HEK293 (cell line): Measurements from ENCODE around the gene FBXO40.

Experiments used
- CTCF ChIA-PET: fragments of 350-600 bp; formaldehyde crosslinking; extraction: SDS; loops from one replicate; lab custom pipeline; 2021; ENCODE audit warnings: antibody characterized with exemption; lab: Yijun Ruan, JAX
- POLR2A ChIA-PET: fragments of 300-600 bp; formaldehyde crosslinking; extraction: SDS; loops from one replicate; lab custom pipeline; 2020; ENCODE audit warnings: antibody characterized with exemption, inconsistent platforms; lab: Yijun Ruan, JAX
- H3K27ac ChIP-seq: fragments of 200-500 bp; sonication (Bioruptor generic); 2 replicates; pipeline ENCODE4 v1.5.1; 2014; ENCODE audit warnings: low read depth, low read length, control low read depth, inconsistent platforms; ENCODE audit errors: extremely low read depth
- H3K36me3 ChIP-seq, 2 experiments: fragments of 200-500 bp in 1 of 2; sonication (Bioruptor generic) in 1 of 2; 1 replicate in 1 of 2; 2 replicates in 1 of 2; pipeline ENCODE4 v1.5.1; 2014 to 2017; ENCODE audit warnings: inconsistent platforms in 2 of 2, low read length in 2 of 2; ENCODE audit not compliant: control insufficient read depth in 2 of 2, insufficient read depth in 1 of 2
- H3K4me1 ChIP-seq: fragments of 200-500 bp; sonication (Bioruptor generic); 2 replicates; pipeline ENCODE4 v1.5.1; 2014; ENCODE audit warnings: mild to moderate bottlenecking, low read length, inconsistent platforms; ENCODE audit not compliant: control insufficient read depth, insufficient read depth
- H3K4me3 ChIP-seq: 2 replicates; pipeline ENCODE4 v1.5.1; 2011; ENCODE audit warnings: low read depth, mild to moderate bottlenecking, control low read depth, low read length, moderate library complexity
- H3K9me3 ChIP-seq: fragments of 200-500 bp; sonication (Bioruptor generic); 2 replicates; pipeline ENCODE4 v1.5.1; 2014; ENCODE audit warnings: low read depth, low read length, inconsistent platforms; ENCODE audit not compliant: control insufficient read depth, insufficient read depth
- BCL11B ChIP-seq: fragments of 450-650 bp; formaldehyde crosslinking; IDR thresholded peaks from 2 replicates; pipeline ENCODE4 v1.5.1; 2016; ENCODE audit warnings: low read depth, missing biosample characterization, missing genetic modification characterization
- IKZF3 ChIP-seq: fragments of 450-650 bp; IDR thresholded peaks from 2 replicates; pipeline ENCODE4 v1.5.0; 2018; ENCODE audit warnings: missing biosample characterization, mild to moderate bottlenecking, missing genetic modification characterization, moderate library complexity
- PRDM1 ChIP-seq: fragments of 450-650 bp; formaldehyde crosslinking; IDR thresholded peaks from 2 replicates; pipeline ENCODE4; 2016; ENCODE audit warnings: missing biosample characterization, missing genetic modification characterization
- REPIN1 ChIP-seq: fragments of 450-650 bp; formaldehyde crosslinking; IDR thresholded peaks from 2 replicates; pipeline ENCODE4 v1.5.1; 2017; ENCODE audit warnings: missing biosample characterization, missing genetic modification characterization, low read depth
- ZNF433 ChIP-seq: fragments of 450-650 bp; formaldehyde crosslinking; IDR thresholded peaks from 2 replicates; pipeline ENCODE4 v1.5.1; 2016; ENCODE audit warnings: missing biosample characterization, missing genetic modification characterization, low read depth
- ZNF510 ChIP-seq: fragments of 450-650 bp; formaldehyde crosslinking; IDR thresholded peaks from 2 replicates; pipeline ENCODE4 v1.5.1; 2018; ENCODE audit warnings: mild to moderate bottlenecking, missing genetic modification characterization, missing biosample characterization; ENCODE audit not compliant: insufficient replicate concordance
- ZNF529 ChIP-seq: fragments of 450-650 bp; formaldehyde crosslinking; IDR thresholded peaks from 2 replicates; pipeline ENCODE4 v1.5.1; 2017; ENCODE audit warnings: missing genetic modification characterization, missing biosample characterization; ENCODE audit not compliant: insufficient replicate concordance
- ZNF530 ChIP-seq: fragments of 450-650 bp; formaldehyde crosslinking; IDR thresholded peaks from 2 replicates; pipeline ENCODE4 v1.5.1; 2016; ENCODE audit warnings: low read depth, missing biosample characterization, missing genetic modification characterization
- ZNF596 ChIP-seq: fragments of 450-650 bp; IDR thresholded peaks from 2 replicates; pipeline ENCODE4 v1.5.0; 2018; ENCODE audit warnings: missing biosample characterization, mild to moderate bottlenecking, missing genetic modification characterization, moderate library complexity
- ZNF600 ChIP-seq: fragments of 450-650 bp; formaldehyde crosslinking; IDR thresholded peaks from 2 replicates; pipeline ENCODE4 v1.5.1; 2016; ENCODE audit warnings: missing biosample characterization, missing genetic modification characterization
- ZNF670 ChIP-seq: fragments of 450-650 bp; formaldehyde crosslinking; IDR thresholded peaks from 2 replicates; pipeline ENCODE4 v1.5.1; 2016; ENCODE audit warnings: missing biosample characterization, missing genetic modification characterization, low read depth
- ZNF76 ChIP-seq: fragments of 450-650 bp; formaldehyde crosslinking; IDR thresholded peaks from 2 replicates; pipeline ENCODE4; 2016; ENCODE audit warnings: low read depth, missing biosample characterization, missing genetic modification characterization, borderline replicate concordance
- ZNF792 ChIP-seq: fragments of 450-650 bp; formaldehyde crosslinking; IDR thresholded peaks from 2 replicates; pipeline ENCODE4 v1.5.1; 2016; ENCODE audit warnings: missing biosample characterization, missing genetic modification characterization
- TF ChIP-seq, protein P1 (sequence below): fragments of 450-650 bp; formaldehyde crosslinking; conservative IDR thresholded peaks from 2 replicates; pipeline ENCODE4 v1.5.1; 2016; ENCODE audit warnings: low read depth, missing biosample characterization, missing genetic modification characterization
- TF ChIP-seq, protein P2 (sequence below): fragments of 450-650 bp; formaldehyde crosslinking; IDR thresholded peaks from 2 replicates; pipeline ENCODE4 v1.5.1; 2016; ENCODE audit warnings: missing biosample characterization, missing genetic modification characterization
- TF ChIP-seq, protein P3 (sequence below): fragments of 450-650 bp; formaldehyde crosslinking; IDR thresholded peaks from 2 replicates; pipeline ENCODE4 v1.5.1; 2017; ENCODE audit warnings: missing biosample characterization, missing genetic modification characterization
- TF ChIP-seq, protein P4 (sequence below): fragments of 450-650 bp; formaldehyde crosslinking; IDR thresholded peaks from 2 replicates; pipeline ENCODE4 v1.5.1; 2016; ENCODE audit warnings: missing biosample characterization, missing genetic modification characterization
- TF ChIP-seq, protein P5 (sequence below): fragments of 450-650 bp; formaldehyde crosslinking; IDR thresholded peaks from 2 replicates; pipeline ENCODE4 v1.5.1; 2017; ENCODE audit warnings: missing biosample characterization, missing genetic modification characterization
- TF ChIP-seq, protein P6 (sequence below): sonication (generic); formaldehyde crosslinking; IDR thresholded peaks from 2 replicates; pipeline ENCODE4 v1.8.1; 2022; ENCODE audit warnings: mild to moderate bottlenecking, moderate library complexity, missing genetic modification reagents

FBXO40 gene

DNA sequence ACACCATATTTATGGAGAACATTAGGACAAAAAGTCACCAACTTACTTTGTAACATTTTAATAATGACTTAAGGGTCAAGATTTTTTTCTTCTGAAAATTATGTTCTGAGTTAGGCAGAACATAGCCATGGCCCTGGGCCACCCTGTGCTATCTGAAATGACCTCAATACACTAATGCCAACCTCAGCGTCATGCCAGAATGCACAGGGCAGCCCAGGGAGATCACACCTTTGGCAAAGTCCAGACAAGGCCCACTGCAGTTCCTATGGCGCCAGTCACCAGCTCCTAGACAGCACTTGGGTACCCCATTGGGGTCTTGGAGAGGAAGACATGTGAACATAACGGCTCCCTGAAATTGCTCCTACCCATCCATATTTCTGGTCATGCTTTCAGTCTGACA, 34.4 kb downstream of the FBXO40 start (continued):
- TF ChIP-seq, protein P1, sequence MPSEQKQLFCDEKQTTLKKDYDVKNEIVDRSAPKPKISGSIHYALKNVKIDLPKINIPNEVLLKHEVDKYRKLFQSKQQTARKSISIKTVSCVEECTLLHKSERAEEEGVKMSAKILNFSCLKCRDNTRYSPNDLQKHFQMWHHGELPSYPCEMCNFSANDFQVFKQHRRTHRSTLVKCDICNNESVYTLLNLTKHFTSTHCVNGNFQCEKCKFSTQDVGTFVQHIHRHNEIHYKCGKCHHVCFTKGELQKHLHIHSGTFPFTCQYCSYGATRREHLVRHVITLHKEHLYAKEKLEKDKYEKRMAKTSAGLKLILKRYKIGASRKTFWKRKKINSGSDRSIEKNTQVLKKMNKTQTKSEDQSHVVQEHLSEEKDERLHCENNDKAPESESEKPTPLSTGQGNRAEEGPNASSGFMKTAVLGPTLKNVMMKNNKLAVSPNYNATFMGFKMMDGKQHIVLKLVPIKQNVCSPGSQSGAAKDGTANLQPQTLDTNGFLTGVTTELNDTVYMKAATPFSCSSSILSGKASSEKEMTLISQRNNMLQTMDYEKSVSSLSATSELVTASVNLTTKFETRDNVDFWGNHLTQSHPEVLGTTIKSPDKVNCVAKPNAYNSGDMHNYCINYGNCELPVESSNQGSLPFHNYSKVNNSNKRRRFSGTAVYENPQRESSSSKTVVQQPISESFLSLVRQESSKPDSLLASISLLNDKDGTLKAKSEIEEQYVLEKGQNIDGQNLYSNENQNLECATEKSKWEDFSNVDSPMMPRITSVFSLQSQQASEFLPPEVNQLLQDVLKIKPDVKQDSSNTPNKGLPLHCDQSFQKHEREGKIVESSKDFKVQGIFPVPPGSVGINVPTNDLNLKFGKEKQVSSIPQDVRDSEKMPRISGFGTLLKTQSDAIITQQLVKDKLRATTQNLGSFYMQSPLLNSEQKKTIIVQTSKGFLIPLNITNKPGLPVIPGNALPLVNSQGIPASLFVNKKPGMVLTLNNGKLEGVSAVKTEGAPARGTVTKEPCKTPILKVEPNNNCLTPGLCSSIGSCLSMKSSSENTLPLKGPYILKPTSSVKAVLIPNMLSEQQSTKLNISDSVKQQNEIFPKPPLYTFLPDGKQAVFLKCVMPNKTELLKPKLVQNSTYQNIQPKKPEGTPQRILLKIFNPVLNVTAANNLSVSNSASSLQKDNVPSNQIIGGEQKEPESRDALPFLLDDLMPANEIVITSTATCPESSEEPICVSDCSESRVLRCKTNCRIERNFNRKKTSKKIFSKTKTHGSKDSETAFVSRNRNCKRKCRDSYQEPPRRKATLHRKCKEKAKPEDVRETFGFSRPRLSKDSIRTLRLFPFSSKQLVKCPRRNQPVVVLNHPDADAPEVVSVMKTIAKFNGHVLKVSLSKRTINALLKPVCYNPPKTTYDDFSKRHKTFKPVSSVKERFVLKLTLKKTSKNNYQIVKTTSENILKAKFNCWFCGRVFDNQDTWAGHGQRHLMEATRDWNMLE (tag by site-specific recombination), result no peak
- TF ChIP-seq ZNF670 (tag by site-specific recombination), result no peak
- no peak for TF ChIP-seq ZNF600

DNA sequence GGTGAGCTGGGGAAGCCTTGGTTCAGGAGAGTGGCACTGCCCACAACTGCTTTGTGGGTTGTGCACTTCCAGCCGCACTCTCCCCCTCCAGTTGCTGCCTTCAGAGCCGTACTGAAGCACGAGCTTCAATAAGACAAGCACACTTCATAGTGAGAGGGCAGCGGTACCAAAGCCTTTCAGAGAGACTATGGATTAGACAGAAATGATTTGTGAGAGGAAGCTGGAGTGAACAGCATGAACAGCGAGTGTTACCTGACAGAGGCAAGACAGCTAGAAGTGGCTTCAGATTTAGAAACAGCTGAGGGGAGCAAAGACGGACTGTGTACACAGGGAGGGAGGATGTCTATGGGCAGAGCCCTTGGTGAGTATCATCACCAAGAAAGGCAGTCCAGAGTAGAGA, 36.4 kb downstream of the FBXO40 start:
- no peaks in the 10 kb centered on the region for H3K9me3 ChIP-seq
- POLR2A ChIA-PET, result no interaction called here
- H3K4me1 ChIP-seq, result no peaks in the 10 kb centered on the region
- H3K27ac ChIP-seq, result no peak overlapping the region
- H3K36me3 ChIP-seq, result no peaks in the 10 kb centered on the region
- no peak overlapping the region for H3K4me3 ChIP-seq
- CTCF ChIA-PET, result no interaction called here
- no peak for TF ChIP-seq REPIN1 (tag by site-specific recombination)
- no peak for TF ChIP-seq IKZF3 (tag by site-specific recombination)
- no peak for TF ChIP-seq ZNF433 (tag by site-specific recombination)
- TF ChIP-seq, protein P2, sequence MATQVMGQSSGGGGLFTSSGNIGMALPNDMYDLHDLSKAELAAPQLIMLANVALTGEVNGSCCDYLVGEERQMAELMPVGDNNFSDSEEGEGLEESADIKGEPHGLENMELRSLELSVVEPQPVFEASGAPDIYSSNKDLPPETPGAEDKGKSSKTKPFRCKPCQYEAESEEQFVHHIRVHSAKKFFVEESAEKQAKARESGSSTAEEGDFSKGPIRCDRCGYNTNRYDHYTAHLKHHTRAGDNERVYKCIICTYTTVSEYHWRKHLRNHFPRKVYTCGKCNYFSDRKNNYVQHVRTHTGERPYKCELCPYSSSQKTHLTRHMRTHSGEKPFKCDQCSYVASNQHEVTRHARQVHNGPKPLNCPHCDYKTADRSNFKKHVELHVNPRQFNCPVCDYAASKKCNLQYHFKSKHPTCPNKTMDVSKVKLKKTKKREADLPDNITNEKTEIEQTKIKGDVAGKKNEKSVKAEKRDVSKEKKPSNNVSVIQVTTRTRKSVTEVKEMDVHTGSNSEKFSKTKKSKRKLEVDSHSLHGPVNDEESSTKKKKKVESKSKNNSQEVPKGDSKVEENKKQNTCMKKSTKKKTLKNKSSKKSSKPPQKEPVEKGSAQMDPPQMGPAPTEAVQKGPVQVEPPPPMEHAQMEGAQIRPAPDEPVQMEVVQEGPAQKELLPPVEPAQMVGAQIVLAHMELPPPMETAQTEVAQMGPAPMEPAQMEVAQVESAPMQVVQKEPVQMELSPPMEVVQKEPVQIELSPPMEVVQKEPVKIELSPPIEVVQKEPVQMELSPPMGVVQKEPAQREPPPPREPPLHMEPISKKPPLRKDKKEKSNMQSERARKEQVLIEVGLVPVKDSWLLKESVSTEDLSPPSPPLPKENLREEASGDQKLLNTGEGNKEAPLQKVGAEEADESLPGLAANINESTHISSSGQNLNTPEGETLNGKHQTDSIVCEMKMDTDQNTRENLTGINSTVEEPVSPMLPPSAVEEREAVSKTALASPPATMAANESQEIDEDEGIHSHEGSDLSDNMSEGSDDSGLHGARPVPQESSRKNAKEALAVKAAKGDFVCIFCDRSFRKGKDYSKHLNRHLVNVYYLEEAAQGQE (tag by site-specific recombination), result no peak
- TF ChIP-seq, protein P3, sequence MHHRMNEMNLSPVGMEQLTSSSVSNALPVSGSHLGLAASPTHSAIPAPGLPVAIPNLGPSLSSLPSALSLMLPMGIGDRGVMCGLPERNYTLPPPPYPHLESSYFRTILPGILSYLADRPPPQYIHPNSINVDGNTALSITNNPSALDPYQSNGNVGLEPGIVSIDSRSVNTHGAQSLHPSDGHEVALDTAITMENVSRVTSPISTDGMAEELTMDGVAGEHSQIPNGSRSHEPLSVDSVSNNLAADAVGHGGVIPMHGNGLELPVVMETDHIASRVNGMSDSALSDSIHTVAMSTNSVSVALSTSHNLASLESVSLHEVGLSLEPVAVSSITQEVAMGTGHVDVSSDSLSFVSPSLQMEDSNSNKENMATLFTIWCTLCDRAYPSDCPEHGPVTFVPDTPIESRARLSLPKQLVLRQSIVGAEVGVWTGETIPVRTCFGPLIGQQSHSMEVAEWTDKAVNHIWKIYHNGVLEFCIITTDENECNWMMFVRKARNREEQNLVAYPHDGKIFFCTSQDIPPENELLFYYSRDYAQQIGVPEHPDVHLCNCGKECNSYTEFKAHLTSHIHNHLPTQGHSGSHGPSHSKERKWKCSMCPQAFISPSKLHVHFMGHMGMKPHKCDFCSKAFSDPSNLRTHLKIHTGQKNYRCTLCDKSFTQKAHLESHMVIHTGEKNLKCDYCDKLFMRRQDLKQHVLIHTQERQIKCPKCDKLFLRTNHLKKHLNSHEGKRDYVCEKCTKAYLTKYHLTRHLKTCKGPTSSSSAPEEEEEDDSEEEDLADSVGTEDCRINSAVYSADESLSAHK (tag by site-specific recombination), result no peak
- TF ChIP-seq ZNF530, result no peak
- TF ChIP-seq BCL11B (tag by site-specific recombination), result no peak
- TF ChIP-seq ZNF76 (tag by site-specific recombination), result no peak
- TF ChIP-seq, protein P4, sequence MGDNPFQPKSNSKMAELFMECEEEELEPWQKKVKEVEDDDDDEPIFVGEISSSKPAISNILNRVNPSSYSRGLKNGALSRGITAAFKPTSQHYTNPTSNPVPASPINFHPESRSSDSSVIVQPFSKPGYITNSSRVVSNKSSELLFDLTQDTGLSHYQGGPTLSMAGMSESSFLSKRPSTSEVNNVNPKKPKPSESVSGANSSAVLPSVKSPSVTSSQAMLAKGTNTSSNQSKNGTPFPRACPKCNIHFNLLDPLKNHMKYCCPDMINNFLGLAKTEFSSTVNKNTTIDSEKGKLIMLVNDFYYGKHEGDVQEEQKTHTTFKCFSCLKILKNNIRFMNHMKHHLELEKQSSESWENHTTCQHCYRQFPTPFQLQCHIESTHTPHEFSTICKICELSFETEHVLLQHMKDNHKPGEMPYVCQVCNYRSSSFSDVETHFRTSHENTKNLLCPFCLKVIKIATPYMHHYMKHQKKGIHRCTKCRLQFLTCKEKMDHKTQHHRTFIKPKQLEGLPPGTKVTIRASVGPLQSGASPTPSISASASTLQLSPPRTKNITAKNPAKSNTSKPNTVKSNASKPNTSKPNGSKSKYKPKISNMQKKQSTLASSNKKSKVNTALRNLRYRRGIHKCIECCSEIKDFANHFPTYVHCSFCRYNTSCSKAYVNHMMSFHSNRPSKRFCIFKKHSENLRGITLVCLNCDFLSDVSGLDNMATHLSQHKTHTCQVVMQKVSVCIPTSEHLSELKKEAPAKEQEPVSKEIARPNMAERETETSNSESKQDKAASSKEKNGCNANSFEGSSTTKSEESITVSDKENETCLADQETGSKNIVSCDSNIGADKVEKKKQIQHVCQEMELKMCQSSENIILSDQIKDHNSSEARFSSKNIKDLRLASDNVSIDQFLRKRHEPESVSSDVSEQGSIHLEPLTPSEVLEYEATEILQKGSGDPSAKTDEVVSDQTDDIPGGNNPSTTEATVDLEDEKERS (tag by site-specific recombination), result no peak
- TF ChIP-seq, protein P5, sequence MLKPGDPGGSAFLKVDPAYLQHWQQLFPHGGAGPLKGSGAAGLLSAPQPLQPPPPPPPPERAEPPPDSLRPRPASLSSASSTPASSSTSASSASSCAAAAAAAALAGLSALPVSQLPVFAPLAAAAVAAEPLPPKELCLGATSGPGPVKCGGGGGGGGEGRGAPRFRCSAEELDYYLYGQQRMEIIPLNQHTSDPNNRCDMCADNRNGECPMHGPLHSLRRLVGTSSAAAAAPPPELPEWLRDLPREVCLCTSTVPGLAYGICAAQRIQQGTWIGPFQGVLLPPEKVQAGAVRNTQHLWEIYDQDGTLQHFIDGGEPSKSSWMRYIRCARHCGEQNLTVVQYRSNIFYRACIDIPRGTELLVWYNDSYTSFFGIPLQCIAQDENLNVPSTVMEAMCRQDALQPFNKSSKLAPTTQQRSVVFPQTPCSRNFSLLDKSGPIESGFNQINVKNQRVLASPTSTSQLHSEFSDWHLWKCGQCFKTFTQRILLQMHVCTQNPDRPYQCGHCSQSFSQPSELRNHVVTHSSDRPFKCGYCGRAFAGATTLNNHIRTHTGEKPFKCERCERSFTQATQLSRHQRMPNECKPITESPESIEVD (tag by site-specific recombination), result no peak
- TF ChIP-seq, protein P6, sequence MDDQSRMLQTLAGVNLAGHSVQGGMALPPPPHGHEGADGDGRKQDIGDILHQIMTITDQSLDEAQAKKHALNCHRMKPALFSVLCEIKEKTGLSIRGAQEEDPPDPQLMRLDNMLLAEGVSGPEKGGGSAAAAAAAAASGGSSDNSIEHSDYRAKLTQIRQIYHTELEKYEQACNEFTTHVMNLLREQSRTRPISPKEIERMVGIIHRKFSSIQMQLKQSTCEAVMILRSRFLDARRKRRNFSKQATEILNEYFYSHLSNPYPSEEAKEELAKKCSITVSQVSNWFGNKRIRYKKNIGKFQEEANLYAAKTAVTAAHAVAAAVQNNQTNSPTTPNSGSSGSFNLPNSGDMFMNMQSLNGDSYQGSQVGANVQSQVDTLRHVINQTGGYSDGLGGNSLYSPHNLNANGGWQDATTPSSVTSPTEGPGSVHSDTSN (CRISPR knock-in tag), result no peak
- TF ChIP-seq ZNF529 (tag by site-specific recombination), result no peak
- TF ChIP-seq ZNF596 (tag by site-specific recombination), result no peak
- TF ChIP-seq ZNF792 (tag by site-specific recombination), result no peak
- no peak for TF ChIP-seq PRDM1 (tag by site-specific recombination)
- TF ChIP-seq ZNF510 (tag by site-specific recombination), result no peak
